Activated CD8-positive, alpha-beta T cell treated with anti-CD3 and anti-CD28 coated beads for 36 hours (primary cell): ENCODE measurements around the gene CORT. TPM values are rescaled to one million over a fixed set of nuclear protein-coding genes. Genes with fewer than 3 reads are reported as not detected.

Experiments
- ATAC-seq: fragments of 200-7000 bp; cut with Tn5 transposase; one replicate; pipeline ENCODE4 v1.10.0; 2021; ENCODE audit warnings: mild to moderate bottlenecking, moderate library complexity
- CTCF ChIA-PET: fragments of 350-600 bp; sonication (Branson Sonifier 250); formaldehyde crosslinking; loops from one replicate; lab custom pipeline; 2021; ENCODE audit warnings: antibody characterized with exemption; lab: Charles Lee
- POLR2A ChIA-PET: fragments of 350-600 bp; sonication (Branson Sonifier 250); formaldehyde crosslinking; loops from one replicate; lab custom pipeline; 2021; ENCODE audit warnings: antibody characterized with exemption; lab: Charles Lee
- DNase-seq: peaks from one replicate; pipeline ENCODE4 v3.0.0-alpha.2; 2020
- H3K27ac Mint-ChIP-seq: one replicate; pipeline ENCODE4 v1.8.0; 2021; ENCODE audit warnings: mild to moderate bottlenecking, mixed read lengths
- H3K27me3 Mint-ChIP-seq: one replicate; pipeline ENCODE4 v1.8.0; 2021; ENCODE audit warnings: mixed read lengths
- H3K36me3 Mint-ChIP-seq: one replicate; pipeline ENCODE4 v1.8.0; 2021; ENCODE audit warnings: low read depth, mixed read lengths
- H3K4me1 Mint-ChIP-seq: one replicate; pipeline ENCODE4 v1.8.0; 2021; ENCODE audit warnings: low read depth, mixed read lengths
- H3K4me3 Mint-ChIP-seq: one replicate; pipeline ENCODE4 v1.8.0; 2021; ENCODE audit warnings: mild to moderate bottlenecking, moderate library complexity, mixed read lengths
- H3K9me3 Mint-ChIP-seq: one replicate; pipeline ENCODE4 v1.8.0; 2021; ENCODE audit warnings: mixed read lengths
- intact Hi-C: fragments of 100-400 bp; cut with micrococcal nuclease; formaldehyde crosslinking; loops from one replicate; pipeline ENCODE4 v1.10.0; 2022
- total RNA-seq, 2 experiments: library from RNA; stranded (reverse); gene quantifications; one replicate each; pipeline ENCODE4 v1.2.3, GENCODE V29; 2021
- TF ChIP-seq, protein P1 (sequence below): fragments of 200-600 bp; IDR thresholded peaks from one replicate; pipeline ENCODE4 v1.8.0; 2022; ENCODE audit warnings: antibody characterized with exemption, mild to moderate bottlenecking

Gene CORT
- total RNA-seq, 2 experiments from 2014 or later, result 0.34 TPM; not detected in 1

DNA sequence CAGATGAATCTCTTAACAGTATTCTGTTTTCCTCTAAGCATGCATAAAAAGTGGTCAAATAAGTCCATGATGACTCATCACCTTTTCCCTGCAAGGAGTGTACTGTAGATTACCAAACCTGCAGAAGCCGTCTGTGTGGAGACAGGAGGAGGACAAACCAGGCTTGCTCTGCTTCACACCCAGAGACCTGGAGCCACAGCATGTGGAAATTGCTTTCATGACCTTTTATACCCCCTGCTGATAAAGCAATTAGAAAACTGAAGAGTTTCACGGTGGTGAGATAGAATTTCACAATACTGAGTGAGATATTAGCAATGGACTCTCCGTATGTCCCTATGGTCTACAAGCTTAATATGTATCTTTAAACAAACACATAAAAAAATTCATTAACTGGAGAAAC, 9.4 kb downstream of the CORT start:
- H3K36me3 Mint-ChIP-seq, result peaks cover 40% of the 10 kb centered on the region
- ChIA-PET CTCF (no interaction called here), POLR2A (interaction anchor here (1.8 kb wide), 1 partner anchor 12 kb away, joined by 5 read pairs; no protein-coding TSS in a partner anchor)

DNA sequence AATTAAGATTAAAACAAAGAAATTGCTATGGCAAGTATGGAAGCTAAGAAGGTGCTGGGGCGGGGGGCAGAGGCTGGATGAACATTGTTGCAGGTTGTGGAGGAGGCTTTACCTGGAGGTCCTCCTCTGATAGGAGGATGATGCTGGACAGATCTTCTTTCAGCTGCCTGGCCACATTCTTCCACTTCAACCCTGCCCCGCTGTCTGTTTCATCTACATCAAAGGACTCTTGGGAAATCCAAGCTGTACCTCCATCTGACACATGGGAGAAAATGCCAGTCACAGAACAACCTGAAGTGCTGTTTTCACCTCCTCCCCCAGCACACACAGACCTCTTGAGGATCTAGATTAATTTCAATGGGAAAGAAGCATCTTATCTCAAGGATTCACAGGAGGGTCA, 17.2 kb downstream of the CORT start:
- Mint-ChIP-seq H3K9me3 (no peaks in the 10 kb centered on the region), H3K4me3 (no peak overlapping the region)

More for the DNA sequence above, 9.4 kb downstream of the CORT start:
- TF ChIP-seq, protein P1, sequence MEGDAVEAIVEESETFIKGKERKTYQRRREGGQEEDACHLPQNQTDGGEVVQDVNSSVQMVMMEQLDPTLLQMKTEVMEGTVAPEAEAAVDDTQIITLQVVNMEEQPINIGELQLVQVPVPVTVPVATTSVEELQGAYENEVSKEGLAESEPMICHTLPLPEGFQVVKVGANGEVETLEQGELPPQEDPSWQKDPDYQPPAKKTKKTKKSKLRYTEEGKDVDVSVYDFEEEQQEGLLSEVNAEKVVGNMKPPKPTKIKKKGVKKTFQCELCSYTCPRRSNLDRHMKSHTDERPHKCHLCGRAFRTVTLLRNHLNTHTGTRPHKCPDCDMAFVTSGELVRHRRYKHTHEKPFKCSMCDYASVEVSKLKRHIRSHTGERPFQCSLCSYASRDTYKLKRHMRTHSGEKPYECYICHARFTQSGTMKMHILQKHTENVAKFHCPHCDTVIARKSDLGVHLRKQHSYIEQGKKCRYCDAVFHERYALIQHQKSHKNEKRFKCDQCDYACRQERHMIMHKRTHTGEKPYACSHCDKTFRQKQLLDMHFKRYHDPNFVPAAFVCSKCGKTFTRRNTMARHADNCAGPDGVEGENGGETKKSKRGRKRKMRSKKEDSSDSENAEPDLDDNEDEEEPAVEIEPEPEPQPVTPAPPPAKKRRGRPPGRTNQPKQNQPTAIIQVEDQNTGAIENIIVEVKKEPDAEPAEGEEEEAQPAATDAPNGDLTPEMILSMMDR, result no peak
- no peak overlapping the region for H3K27ac Mint-ChIP-seq
- no peaks in the 10 kb centered on the region for H3K27me3 Mint-ChIP-seq
- H3K9me3 Mint-ChIP-seq, result no peaks in the 10 kb centered on the region
- ATAC-seq (no peak), DNase-seq (no peak)
- intact Hi-C loops, result no loop called here
- H3K4me3 Mint-ChIP-seq, result no peak overlapping the region
- H3K4me1 Mint-ChIP-seq, result peaks cover 2% of the 10 kb centered on the region

DNA sequence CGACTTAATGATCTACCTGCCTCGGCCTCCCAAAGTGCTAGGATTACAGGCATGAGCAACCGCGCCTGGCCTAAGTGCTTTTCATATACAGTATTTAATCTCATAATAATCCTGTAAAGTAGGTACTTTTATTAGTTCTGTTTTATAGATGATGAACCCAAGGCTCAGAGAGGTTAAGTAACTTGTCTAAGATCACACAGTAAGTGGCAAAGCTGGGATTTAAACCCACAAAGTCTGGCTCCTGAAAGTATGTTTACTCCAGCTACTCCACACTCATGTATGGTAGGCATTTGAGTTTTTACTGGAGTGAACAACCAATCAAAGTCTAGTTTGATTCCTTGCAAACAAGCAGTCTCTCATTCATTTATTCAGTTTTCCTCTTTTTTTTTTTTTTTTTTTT, 20.2 kb downstream of the CORT start:
- H3K4me3 Mint-ChIP-seq, result no peak overlapping the region
- no peak overlapping the region for H3K27ac Mint-ChIP-seq
- H3K36me3 Mint-ChIP-seq, result peaks cover 26% of the 10 kb centered on the region
- ChIA-PET POLR2A (interaction anchor here (0.6 kb wide), 1 partner anchor 15 kb away, joined by 3 read pairs; no protein-coding TSS in a partner anchor), CTCF (no interaction called here)
- no peak for ATAC-seq
- peaks cover 27% of the 10 kb centered on the region for H3K4me1 Mint-ChIP-seq
- no peak for DNase-seq
- TF ChIP-seq, protein P1, result no peak
- no peaks in the 10 kb centered on the region for H3K9me3 Mint-ChIP-seq
- intact Hi-C loops, result no loop called here
- no peaks in the 10 kb centered on the region for H3K27me3 Mint-ChIP-seq

More for the DNA sequence above, 17.2 kb downstream of the CORT start:
- POLR2A ChIA-PET, result interaction anchor here (0.6 to 1.0 kb wide), 2 partner anchors 11 to 75 kb away, joined by 3 read pairs; no protein-coding TSS in a partner anchor
- no peak for DNase-seq
- Mint-ChIP-seq H3K36me3 (peaks cover 42% of the 10 kb centered on the region), H3K4me1 (peaks cover 10% of the 10 kb centered on the region), H3K27me3 (no peaks in the 10 kb centered on the region), H3K27ac (no peak overlapping the region)
- CTCF ChIA-PET, result interaction anchor here (1.2 kb wide), 1 partner anchor 28 kb away, joined by 3 read pairs; no protein-coding TSS in a partner anchor
- intact Hi-C loops, result no loop called here
- ATAC-seq, result no peak
- TF ChIP-seq, protein P1, result no peak

DNA sequence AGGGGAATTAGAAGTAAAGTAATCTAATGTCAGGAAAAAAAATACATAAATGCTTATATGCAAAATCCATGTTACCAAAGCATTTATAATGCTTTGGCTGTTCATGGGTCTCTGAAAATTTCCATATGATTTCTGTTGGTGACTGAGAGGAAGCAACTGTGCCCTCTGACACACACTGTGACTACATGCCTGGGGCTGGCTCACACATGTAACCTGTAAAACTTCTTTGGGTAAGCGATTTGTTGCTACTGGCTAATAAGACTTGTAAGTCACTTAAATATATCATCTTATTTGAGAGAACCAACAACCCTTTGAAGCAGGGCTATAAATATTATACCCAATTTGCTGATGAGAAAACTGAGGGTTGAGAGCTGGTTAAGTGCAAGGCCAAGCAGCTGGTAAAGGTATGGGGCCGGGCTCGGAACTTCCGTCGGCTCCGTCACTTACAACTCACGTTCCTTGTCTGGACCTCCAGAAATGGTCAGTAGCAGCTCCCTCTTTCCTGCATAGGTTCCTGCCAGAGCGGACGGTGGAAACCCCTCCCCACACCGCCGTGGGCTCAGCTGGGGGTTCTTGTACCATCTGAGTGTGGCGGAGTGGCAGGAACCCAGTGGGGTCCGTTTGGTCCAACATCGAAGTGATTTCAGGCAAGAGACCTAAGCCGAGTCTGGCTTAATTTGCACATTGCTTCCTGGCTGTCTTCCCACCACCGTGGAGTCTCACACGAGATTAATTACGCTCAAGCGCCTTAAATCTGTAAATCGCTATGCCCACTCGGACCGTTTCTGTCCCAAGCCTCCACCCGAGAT, 21.8 kb downstream of the CORT start:
- peak overlapping the region; percentile 97 for H3K4me3 Mint-ChIP-seq
- no peaks in the 10 kb centered on the region for H3K27me3 Mint-ChIP-seq
- CTCF ChIA-PET, result interaction anchor here (1.0 to 1.3 kb wide), 3 partner anchors 22 to 37 kb away, joined by 3 to 4 read pairs (median 4); no protein-coding TSS in a partner anchor

More for the DNA sequence above, 21.8 kb downstream of the CORT start:
- ATAC-seq (no peak), DNase-seq (peak; percentile 28)
- Mint-ChIP-seq H3K9me3 (no peaks in the 10 kb centered on the region), H3K4me1 (peaks cover 37% of the 10 kb centered on the region), H3K27ac (peak overlapping the region; percentile 96), H3K36me3 (peaks cover 26% of the 10 kb centered on the region)
- intact Hi-C loops, result no loop called here
- TF ChIP-seq, protein P1, result no peak
- POLR2A ChIA-PET, result interaction anchor here (0.9 kb wide), 2 partner anchors 9 to 29 kb away, joined by 3 read pairs; no protein-coding TSS in a partner anchor
